NCI-H460 (cell line): ENCODE data around the gene ANKRD22. TPM values are rescaled to one million over a fixed set of nuclear protein-coding genes. Genes with fewer than 3 reads are reported as not detected.

Source experiments
- DNase-seq: peaks from one replicate; pipeline ENCODE4 v3.0.0-alpha.2; 2016; ENCODE audit warnings: low read depth; ENCODE audit errors: extremely low read depth
- total RNA-seq: library from RNA; depleted of rRNA; stranded (reverse); fragments of >200 nt; shearing (Covaris generic); gene quantifications from 2 replicates; pipeline ENCODE4 v1.2.3, GENCODE V29; 2014; rRNA removed

ANKRD22 gene
- total RNA-seq, 1 experiment from 2014 or later: 0.17 TPM

DNA sequence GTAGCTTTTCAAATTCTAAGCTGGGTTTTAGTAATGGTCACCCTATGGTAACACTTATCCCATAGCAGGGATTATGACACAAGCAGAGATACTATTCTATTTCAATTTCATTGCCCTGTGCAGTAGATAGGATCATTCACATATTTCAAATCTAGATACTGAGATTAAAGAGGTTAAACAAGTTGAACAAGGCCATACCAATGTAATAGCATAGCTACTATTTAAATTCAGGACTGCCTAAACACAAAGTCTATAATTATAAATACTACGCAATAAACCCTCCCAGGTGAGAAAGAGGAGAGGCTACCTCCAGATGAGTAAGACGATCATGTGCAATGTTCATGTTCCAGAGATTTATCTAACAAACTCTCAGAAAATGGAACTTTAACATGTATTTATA is 48.0 kb downstream of the ANKRD22 start:
- no peak for DNase-seq

DNA sequence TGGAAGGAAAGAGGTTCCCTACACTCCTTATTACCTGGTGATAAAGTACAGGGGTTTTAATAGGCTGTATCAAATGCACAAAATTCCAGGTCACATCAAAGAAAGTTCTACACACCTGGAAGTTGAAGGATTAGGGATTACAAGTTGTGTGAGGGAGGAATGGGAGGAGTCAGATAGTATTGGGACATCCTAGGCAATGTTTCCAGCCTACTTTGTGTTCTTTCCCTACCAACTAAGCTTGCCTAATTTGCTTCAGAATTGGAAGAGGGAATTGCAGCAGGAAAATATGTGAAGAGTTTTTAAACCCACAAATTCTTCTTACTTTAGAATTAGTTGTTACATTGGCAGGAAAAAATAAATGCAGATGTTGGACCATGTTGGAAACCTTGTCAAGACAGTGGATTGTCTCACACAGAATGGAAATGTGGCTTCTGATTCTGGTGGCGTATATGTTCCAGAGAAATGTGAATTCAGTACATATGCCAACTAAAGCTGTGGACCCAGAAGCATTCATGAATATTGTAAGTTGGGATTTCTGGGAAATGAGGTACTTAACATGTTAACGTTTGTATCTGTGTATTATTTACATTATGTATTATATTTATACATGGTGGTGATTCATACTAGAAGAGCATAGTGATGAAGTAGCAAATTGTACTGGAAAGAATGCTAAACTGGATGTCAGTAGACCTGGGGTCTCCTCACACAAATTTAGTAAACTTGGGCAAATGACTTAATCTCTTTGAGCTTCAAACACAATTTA is 48.9 kb downstream of the ANKRD22 start, which contains the start of gene LIPM:
TSS of gene LIPM (plus strand) at position 208 of the 763 bp plus-strand sequence. CDS start at position 375, 167 bp downstream.
- no peak for DNase-seq

DNA sequence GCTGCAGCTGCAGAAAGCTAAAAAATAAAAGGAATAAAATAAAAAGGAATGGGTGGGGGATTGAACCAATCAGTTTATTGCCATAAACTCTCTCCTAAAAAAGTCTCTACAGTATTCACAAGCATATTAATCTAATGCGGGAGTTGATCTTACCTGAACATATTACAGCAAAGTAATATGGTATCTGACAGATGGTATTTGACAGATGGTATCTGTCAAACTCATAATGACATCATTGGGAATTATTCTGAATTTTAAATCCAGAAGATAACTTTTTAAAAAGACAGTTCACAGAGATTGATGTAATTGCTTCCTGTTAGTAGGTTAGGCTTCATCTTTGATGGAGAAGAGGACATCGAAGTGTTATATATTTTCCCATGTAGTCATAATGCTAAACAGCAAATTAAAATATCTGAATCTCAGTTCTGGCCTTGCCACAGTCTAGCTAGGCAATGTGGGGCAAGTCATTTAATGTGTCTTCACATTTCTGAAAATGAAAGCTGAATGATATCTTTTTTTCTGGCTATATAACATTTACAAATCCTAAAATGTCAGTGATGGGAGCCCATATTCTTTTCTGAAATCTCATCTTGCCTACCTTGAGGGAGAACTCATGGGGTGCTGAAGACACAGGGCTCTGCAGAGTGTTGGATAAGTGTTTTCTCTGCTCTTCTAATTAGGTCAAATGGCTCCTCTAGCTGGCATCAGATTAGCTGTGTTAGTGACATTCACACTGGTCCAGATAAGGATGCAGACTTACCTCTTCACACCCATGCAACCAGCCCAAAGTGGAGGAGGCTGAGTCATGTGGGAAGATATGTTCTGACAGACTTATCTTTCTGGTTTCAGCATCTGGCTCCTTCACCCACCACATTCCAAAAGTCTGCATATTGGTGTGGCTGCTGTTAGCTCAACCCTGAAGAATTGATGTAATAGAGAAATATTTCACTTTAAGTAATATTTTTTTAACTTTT is 51.2 kb downstream of the ANKRD22 start:
- DNase-seq: no peak

DNA sequence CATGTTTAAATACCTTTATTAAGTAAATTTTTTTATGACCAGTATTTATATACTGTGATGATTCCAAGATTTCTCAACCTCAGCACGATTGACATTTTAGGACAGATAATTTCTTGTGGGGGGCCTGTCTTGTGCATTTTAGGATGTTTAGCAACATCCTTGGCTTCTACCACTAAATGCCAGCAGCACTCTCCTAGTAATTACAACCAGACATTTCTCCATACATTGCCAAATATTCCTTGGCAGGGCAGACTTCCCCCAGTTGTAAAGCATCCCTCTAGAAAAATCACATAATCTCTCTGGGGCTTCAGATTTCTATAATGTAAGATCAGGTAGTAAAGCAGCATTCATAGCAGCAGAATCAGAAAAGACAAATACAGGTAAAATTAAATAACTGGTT is 56.9 kb downstream of the ANKRD22 start:
- no peak for DNase-seq

DNA sequence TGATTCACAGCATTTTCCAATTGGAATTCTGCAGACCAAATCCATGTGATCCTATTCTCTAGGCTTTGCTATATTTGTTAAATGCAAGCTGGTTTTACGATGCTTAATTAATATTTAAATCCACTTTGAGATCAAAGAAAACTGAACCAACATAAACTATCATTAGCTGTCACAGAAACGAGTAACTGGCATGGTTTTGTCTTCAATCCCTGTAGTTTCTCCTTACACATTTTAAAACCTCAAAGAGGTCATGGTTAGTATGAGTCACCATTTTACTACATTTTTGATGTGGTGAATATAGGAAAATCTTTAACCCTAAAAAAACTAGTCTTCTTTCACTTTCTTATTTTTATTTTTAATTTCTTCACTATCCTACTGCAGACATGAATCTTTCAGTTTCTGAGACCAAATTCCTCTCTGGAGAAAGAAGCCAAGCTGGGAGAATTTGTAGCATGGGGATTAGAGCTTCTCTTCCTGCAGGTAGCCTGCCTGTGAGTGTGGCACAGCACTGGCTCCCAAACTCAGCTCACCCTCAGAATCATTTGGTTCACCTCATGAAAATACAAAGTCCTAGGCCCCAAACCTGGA is 57.8 kb downstream of the ANKRD22 start:
- no peak for DNase-seq

DNA sequence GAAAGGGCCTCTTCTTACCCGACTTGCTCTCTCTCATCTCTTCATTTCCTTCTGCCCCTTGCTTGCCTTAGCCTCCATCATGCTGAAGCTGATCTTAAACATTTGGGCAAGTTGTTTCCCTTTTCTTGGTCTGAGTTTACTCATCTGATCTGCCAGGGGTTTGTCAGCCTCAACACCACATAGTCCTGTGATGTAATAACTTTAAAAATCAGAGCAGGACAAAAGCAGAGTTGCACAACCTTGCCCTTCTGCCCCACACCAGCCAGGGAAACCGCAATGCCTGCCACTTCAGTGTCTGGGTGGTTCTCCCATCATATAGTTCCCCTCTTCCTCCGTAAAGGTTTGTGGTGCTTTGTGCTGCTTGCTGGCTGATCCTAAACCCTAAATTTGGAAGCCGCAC is 59.0 kb downstream of the ANKRD22 start:
- no peak for DNase-seq

DNA sequence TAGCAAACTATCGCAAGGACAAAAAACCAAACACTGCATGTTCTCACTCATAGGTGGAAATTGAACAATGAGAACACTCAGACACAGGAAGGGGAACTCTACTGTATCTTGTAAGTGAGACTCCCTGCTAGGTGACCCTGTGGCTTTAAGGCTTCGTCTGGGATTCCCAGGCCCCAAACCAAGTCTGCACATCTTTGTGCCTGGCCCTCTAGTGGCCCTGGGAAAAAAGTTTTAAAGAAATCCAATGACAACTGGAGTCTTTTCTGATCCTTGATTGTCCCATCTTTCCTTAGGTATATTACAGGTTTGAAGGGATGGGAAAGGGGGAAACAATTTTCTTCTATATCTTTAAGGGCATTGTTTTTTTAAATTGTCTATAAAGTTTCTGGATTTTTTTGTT is 59.7 kb downstream of the ANKRD22 start:
- peak; percentile 29 for DNase-seq

DNA sequence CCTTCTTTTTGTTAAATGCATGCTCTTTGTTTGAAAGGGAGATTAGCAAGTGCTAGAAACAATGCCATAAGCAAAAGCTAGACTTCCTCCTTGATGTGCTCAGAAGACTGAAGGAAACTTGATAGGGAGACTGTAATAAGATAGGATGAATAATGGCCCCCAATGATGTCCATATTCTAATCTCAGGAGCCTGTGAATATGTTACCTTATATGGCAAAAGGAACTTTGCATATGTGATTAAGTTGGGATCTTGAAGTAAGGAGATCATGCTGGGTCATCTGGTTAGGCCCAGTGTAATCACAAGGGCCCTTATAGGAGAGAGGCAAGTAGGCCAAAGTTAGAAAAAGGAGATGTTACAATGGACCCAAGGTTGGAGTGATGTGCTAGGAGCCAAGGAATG is 62.7 kb downstream of the ANKRD22 start:
- DNase-seq: no peak

DNA sequence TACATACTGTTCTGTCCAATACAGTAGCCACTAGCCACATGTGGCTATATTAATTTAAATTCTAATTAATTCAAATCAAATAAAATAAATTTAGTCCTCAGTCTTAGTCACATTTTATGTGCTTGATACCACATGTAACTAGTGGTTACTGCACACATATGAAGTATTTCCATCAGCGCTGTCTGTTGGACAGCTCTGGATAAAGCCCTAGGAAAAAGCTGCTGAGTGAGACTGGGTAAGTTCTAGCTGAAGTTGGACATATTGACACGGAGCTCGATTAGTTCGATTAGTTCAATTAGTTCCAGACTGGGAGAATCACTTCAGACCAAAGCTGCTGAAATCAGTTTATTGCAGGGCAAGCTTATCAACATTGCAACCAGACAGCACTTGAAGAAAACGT is 64.2 kb downstream of the ANKRD22 start:
- no peak for DNase-seq

DNA sequence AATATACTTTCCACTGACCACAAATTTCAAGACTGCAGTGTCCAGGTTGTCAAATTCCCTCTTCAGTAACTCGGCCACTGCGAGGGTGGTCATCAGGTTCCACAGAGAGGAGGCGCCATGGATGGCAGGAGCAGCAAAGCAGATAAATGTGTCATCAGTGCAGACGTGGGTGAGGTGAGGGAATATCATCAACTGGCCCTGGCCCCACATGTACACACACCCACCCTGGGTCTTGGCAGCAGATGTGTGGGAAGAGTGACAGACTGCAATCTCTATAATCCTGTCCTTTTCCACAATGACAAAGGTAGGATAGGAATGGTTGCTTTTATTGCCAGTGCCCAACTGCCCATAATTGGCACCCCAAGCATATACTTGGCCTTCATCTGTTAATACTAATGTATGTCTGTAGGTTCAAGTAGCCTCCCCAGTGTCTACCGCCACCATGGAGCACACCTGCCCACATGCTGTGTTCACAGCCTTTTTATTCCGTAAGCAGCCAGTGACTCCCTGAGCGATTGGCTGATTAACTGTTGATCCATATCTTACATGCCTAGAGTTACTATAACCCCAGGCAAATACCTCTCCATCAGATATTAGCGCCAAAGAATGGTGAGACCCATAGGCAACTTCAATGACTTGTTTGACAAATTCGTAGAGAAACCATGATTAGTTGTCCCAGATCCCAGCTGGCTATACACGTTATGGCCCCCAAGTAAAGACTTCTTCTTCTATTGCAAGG is 65.4 kb downstream of the ANKRD22 start:
- no peak for DNase-seq

DNA sequence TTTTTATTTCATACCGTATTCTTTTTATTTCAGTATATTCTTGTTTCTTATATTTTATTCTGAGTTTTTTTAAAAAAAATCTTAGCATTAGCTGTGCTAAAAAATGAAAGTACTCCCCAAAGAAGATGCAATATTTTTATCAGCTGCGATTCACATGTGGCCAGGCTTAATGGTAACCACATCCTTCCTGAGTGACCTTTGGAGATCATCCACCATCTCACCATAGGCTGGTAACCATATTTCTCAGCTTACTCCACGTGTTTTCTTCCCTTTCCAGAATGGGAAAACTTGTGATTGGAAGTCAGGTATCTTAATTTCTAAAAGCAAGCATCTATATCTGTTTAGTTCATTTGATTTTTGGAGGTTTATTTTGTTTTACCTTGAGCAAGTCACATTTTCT is 67.9 kb downstream of the ANKRD22 start:
- no peak for DNase-seq

DNA sequence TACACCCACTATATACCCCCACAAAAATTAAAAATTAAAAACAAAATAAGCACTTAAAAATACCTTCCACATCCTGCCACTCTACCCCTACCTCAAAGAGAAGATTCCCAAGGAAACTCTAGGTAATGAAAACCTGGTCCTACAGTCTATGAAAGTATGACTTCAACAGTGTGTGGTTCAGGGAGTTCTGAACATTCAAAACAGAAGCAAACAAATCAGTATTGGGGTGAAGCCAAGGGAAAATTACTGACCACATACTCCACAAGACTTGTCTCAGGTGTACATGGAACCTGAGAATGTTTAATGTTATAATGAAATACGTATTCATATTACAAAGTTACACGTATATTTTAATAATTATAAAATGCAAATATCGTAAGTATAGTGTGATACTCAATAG is 69.4 kb downstream of the ANKRD22 start:
- no peak for DNase-seq

DNA sequence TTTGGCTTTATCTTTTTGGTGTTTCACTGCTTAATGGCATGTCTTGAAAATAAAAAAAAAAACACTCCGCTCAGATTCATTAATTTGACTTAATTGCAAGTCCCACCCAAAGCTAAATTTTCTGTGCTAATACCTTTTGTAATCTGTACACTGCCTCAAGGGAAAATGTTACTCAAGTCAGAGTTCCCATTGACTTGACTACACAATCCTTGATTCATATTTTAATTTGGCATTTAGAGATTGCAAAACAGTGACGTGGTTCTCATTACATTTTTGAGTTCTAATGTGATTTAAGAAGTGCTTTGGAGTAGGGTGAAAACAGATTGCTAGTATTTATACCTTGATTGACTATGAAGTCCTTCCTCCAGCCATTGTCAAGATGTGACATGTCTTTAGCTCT is 70.4 kb downstream of the ANKRD22 start:
- no peak for DNase-seq

Other genes starting within 250 kb of the ANKRD22 start
- not detected in 2 replicates for gene LIPF, start 187.4 kb downstream of the ANKRD22 start, total RNA-seq
- gene LIPK, start 145.6 kb downstream of the ANKRD22 start, total RNA-seq: not detected in 2 replicates
- not detected in 2 replicates for gene LIPN, start 91.8 kb downstream of the ANKRD22 start, total RNA-seq
- not detected in 2 replicates for gene LIPM, start 49.1 kb downstream of the ANKRD22 start, total RNA-seq
- 37.6 and 39.8 TPM in 2 replicates for gene STAMBPL1, start 28.4 kb upstream of the ANKRD22 start, total RNA-seq
- gene ACTA2, start 100.9 kb upstream of the ANKRD22 start, total RNA-seq: 40.4 and 41.7 TPM in 2 replicates
- 16.2 and 20.3 TPM in 2 replicates for gene FAS, start 139.0 kb upstream of the ANKRD22 start, total RNA-seq